HG03139 (cell line): ENCODE results near the gene CRISPLD2.

Source experiments
- ATAC-seq: cut with Tn5 transposase; IDR thresholded peaks from one replicate; pipeline ENCODE4 v1.9.1; 2021; ENCODE audit not compliant: unreplicated experiment

Gene CRISPLD2

GRCh38 chr16:84819644-84820304 lies at the start of gene CRISPLD2:
Gene CRISPLD2 (plus strand): TSS chr16:84819985. CDS start chr16:84838496, 18,511 bp downstream.
- peak; percentile 50 for ATAC-seq

- ATAC-seq, result no peak
Measured at GRCh38 chr16:84773312-84773711, 46.5 kb upstream of the CRISPLD2 start.

GRCh38 chr16:84774810-84775209 lies 45.0 kb upstream of the CRISPLD2 start:
- no peak for ATAC-seq

- ATAC-seq, result no peak
Measured at GRCh38 chr16:84775262-84775810, 44.4 kb upstream of the CRISPLD2 start.

GRCh38 chr16:84777435-84777834 lies 42.4 kb upstream of the CRISPLD2 start:
- ATAC-seq, result no peak

GRCh38 chr16:84778720-84779119 lies 41.1 kb upstream of the CRISPLD2 start:
- ATAC-seq, result no peak

- ATAC-seq, result no peak
Measured at GRCh38 chr16:84780063-84780462, 39.7 kb upstream of the CRISPLD2 start.

- no peak for ATAC-seq
Measured at GRCh38 chr16:84780544-84781376, 39.0 kb upstream of the CRISPLD2 start.

GRCh38 chr16:84782846-84783245 lies 36.9 kb upstream of the CRISPLD2 start:
- no peak for ATAC-seq

- no peak for ATAC-seq
Measured at GRCh38 chr16:84785843-84786581, 33.8 kb upstream of the CRISPLD2 start.

GRCh38 chr16:84786605-84787262 lies 33.1 kb upstream of the CRISPLD2 start:
- no peak for ATAC-seq

- no peak for ATAC-seq
Measured at GRCh38 chr16:84787263-84787622, 32.5 kb upstream of the CRISPLD2 start.

GRCh38 chr16:84788920-84789391 lies 30.8 kb upstream of the CRISPLD2 start:
- ATAC-seq, result no peak

- no peak for ATAC-seq
Measured at GRCh38 chr16:84789431-84789830, 30.4 kb upstream of the CRISPLD2 start.

GRCh38 chr16:84790301-84790700 lies 29.5 kb upstream of the CRISPLD2 start:
- ATAC-seq, result no peak

GRCh38 chr16:84791088-84791487 lies 28.7 kb upstream of the CRISPLD2 start:
- no peak for ATAC-seq

- no peak for ATAC-seq
Measured at GRCh38 chr16:84791501-84791900, 28.3 kb upstream of the CRISPLD2 start.

- ATAC-seq, result no peak
Measured at GRCh38 chr16:84794186-84794585, 25.6 kb upstream of the CRISPLD2 start.

- ATAC-seq, result no peak
Measured at GRCh38 chr16:84794626-84795025, 25.2 kb upstream of the CRISPLD2 start.

- ATAC-seq, result no peak
Measured at GRCh38 chr16:84795329-84796053, 24.3 kb upstream of the CRISPLD2 start.
